Epidermal melanocyte (primary cell): Measurements from ENCODE around the gene PPP1R1B.

ENCODE experiments used
- DNase-seq: peaks from one replicate; pipeline ENCODE4 v3.0.0; 2011; ENCODE audit warnings: low spot score; ENCODE audit not compliant: insufficient read length

PPP1R1B gene

GRCh38 chr17:39679521-39680192 is 52.9 kb downstream of the PPP1R1B start:
- no peak for DNase-seq

DNA sequence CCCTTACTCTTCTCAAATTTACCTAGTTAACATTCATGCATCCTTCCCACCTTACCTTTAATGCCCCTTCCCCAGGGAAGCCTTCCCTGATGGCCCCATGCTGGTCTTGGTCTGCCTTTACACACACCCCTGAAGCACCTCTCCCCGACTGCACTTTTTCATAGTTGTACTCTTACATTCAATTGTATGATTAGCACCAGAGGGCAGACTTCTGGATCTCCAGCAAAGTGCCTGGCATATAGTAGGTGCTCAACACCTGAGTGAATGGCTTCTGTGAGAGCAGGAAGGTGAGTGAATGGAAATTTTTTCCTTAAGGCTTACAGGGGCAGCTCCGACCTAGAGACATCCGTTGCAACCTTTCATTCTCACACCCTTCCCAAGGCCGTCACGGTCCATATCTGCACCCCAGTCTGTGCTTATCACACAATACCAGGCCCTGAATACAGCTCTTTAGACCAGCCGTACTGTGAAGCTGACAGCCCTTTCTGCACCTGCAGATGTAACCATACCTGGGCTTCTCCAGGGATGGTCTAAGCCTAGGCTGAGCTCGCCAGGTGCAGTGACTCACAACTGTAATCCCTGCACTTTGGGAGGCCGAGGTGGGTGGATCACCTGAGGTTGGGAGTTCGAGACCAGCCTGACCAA is 56.7 kb downstream of the PPP1R1B start:
- no peak for DNase-seq

DNA sequence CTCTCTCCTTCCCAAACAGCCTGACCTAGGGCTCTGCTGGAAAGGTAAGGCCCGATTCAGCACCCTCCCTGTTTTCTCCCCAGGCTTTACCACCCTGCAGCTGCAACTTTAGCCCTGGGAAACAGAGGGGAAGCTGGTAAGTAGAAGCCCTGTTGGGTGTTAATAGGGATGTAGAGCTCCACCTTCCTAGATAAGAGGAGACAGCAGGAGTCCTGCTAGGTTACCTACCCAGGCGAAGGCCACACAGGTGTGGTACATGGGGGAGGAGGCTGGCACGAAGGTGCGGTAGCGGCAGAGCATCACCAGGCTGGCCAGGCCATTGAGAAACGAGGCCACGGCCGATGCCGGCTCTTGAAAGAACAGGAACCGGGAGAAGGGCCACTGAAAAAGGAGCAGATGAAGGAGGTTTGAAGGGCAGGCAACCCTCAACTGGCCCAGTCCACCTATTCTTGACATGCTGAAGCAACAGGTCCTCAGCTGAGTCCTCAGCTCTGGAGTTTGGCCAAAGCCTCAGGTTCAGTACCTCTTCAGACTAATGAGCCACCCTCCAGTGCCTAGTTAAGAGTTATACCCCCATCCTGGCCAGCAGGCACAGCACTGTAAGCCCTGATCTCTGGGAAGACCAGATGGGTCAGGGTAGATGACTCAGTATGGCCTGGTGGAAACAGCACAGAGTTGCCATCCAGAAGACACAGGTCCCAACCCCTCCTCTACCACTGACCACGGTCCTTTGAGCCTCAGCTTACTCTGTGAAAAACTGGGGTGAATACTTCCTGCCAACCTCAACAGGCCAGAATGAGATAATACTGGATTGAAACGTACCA is 57.8 kb downstream of the PPP1R1B start:
- no peak for DNase-seq
